ENCODE results near the gene DAZAP1.

The DAZAP1 gene

GRCh38 chr19:1426736-1427135 lies 19.4 kb downstream of the DAZAP1 start:
- Histone ChIP-seq H3K36me3 (ENCODE audit: insufficient read depth, insufficient read length, low read length) (peaks cover 90% of the 10 kb centered on the region), H3K9me3 (ENCODE audit: insufficient read depth, low read length) (no peaks in the 10 kb centered on the region), H3K4me1 (ENCODE audit: insufficient read depth, insufficient read length) (peaks cover 36% of the 10 kb centered on the region), H3K4me3 (ENCODE audit: insufficient read length, low read depth) (no peak overlapping the region), H3K27me3 (ENCODE audit: insufficient read depth, insufficient read length) (no peaks in the 10 kb centered on the region), H3K9ac (ENCODE audit: insufficient read length, low read depth) (no peak overlapping the region)
- DNase-seq (ENCODE audit: low read depth, low spot score) = no peak
- TF ChIP-seq ZNF274 (IDR thresholded peaks at IDR 0.05; ENCODE audit: low read depth, low read length) (no peak), YY1 (IDR thresholded peaks at IDR 0.05; ENCODE audit: insufficient read depth, insufficient read length) (no peak), SUZ12 (IDR thresholded peaks at IDR 0.05; ENCODE audit: extremely low read depth, insufficient read depth, insufficient read length) (no peak)

- TF ChIP-seq YY1 (IDR thresholded peaks at IDR 0.05; ENCODE audit: insufficient read depth, insufficient read length) (no peak), SUZ12 (IDR thresholded peaks at IDR 0.05; ENCODE audit: extremely low read depth, insufficient read depth, insufficient read length) (no peak), ZNF274 (IDR thresholded peaks at IDR 0.05; ENCODE audit: low read depth, low read length) (no peak)
- no peak for DNase-seq (ENCODE audit: low read depth, low spot score)
- no peaks in the 10 kb centered on the region for H3K9me3 ChIP-seq (ENCODE audit: insufficient read depth, low read length)
- peaks cover 32% of the 10 kb centered on the region for H3K4me1 ChIP-seq (ENCODE audit: insufficient read depth, insufficient read length)
- no peak overlapping the region for H3K9ac ChIP-seq (ENCODE audit: insufficient read length, low read depth)
- no peaks in the 10 kb centered on the region for H3K27me3 ChIP-seq (ENCODE audit: insufficient read depth, insufficient read length)
- peaks cover 90% of the 10 kb centered on the region for H3K36me3 ChIP-seq (ENCODE audit: insufficient read depth, insufficient read length, low read length)
- H3K4me3 ChIP-seq (ENCODE audit: insufficient read length, low read depth) = no peak overlapping the region
Observed at GRCh38 chr19:1427221-1427920, 20.0 kb downstream of the DAZAP1 start.

GRCh38 chr19:1428738-1429391 lies 21.5 kb downstream of the DAZAP1 start:
- Histone ChIP-seq H3K4me3 (ENCODE audit: insufficient read length, low read depth) (no peak overlapping the region), H3K9me3 (ENCODE audit: insufficient read depth, low read length) (no peaks in the 10 kb centered on the region), H3K36me3 (ENCODE audit: insufficient read depth, insufficient read length, low read length) (peaks cover 90% of the 10 kb centered on the region), H3K9ac (ENCODE audit: insufficient read length, low read depth) (peak overlapping the region; percentile 18), H3K4me1 (ENCODE audit: insufficient read depth, insufficient read length) (peaks cover 36% of the 10 kb centered on the region), H3K27me3 (ENCODE audit: insufficient read depth, insufficient read length) (no peaks in the 10 kb centered on the region)
- no peak for DNase-seq (ENCODE audit: low read depth, low spot score)
- TF ChIP-seq YY1 (IDR thresholded peaks at IDR 0.05; ENCODE audit: insufficient read depth, insufficient read length) = no peak
- TF ChIP-seq ZNF274 (IDR thresholded peaks at IDR 0.05; ENCODE audit: low read depth, low read length) = no peak
- TF ChIP-seq SUZ12 (IDR thresholded peaks at IDR 0.05; ENCODE audit: extremely low read depth, insufficient read depth, insufficient read length) = no peak

- TF ChIP-seq ZNF274 (IDR thresholded peaks at IDR 0.05; ENCODE audit: low read depth, low read length) (no peak), YY1 (IDR thresholded peaks at IDR 0.05; ENCODE audit: insufficient read depth, insufficient read length) (no peak), SUZ12 (IDR thresholded peaks at IDR 0.05; ENCODE audit: extremely low read depth, insufficient read depth, insufficient read length) (no peak)
- Histone ChIP-seq H3K9me3 (ENCODE audit: insufficient read depth, low read length) (no peaks in the 10 kb centered on the region), H3K9ac (ENCODE audit: insufficient read length, low read depth) (peak overlapping the region; percentile 12), H3K4me1 (ENCODE audit: insufficient read depth, insufficient read length) (peaks cover 34% of the 10 kb centered on the region), H3K36me3 (ENCODE audit: insufficient read depth, insufficient read length, low read length) (peaks cover 91% of the 10 kb centered on the region), H3K4me3 (ENCODE audit: insufficient read length, low read depth) (no peak overlapping the region), H3K27me3 (ENCODE audit: insufficient read depth, insufficient read length) (no peaks in the 10 kb centered on the region)
- no peak for DNase-seq (ENCODE audit: low read depth, low spot score)
Observed at GRCh38 chr19:1429750-1430149, 22.4 kb downstream of the DAZAP1 start.

- no peak overlapping the region for H3K4me3 ChIP-seq (ENCODE audit: insufficient read length, low read depth)
- H3K4me1 ChIP-seq (ENCODE audit: insufficient read depth, insufficient read length) = peaks cover 32% of the 10 kb centered on the region
- no peak for DNase-seq (ENCODE audit: low read depth, low spot score)
- H3K36me3 ChIP-seq (ENCODE audit: insufficient read depth, insufficient read length, low read length) = peaks cover 89% of the 10 kb centered on the region
- no peaks in the 10 kb centered on the region for H3K9me3 ChIP-seq (ENCODE audit: insufficient read depth, low read length)
- H3K27me3 ChIP-seq (ENCODE audit: insufficient read depth, insufficient read length) = no peaks in the 10 kb centered on the region
- TF ChIP-seq ZNF274 (IDR thresholded peaks at IDR 0.05; ENCODE audit: low read depth, low read length) = no peak
- TF ChIP-seq YY1 (IDR thresholded peaks at IDR 0.05; ENCODE audit: insufficient read depth, insufficient read length) = no peak
- TF ChIP-seq SUZ12 (IDR thresholded peaks at IDR 0.05; ENCODE audit: extremely low read depth, insufficient read depth, insufficient read length) = no peak
- H3K9ac ChIP-seq (ENCODE audit: insufficient read length, low read depth) = no peak overlapping the region
Observed at GRCh38 chr19:1430246-1430645, 22.9 kb downstream of the DAZAP1 start.

- Histone ChIP-seq H3K4me3 (ENCODE audit: insufficient read length, low read depth) (no peak overlapping the region), H3K27me3 (ENCODE audit: insufficient read depth, insufficient read length) (no peaks in the 10 kb centered on the region), H3K9ac (ENCODE audit: insufficient read length, low read depth) (peak overlapping the region; percentile 21), H3K36me3 (ENCODE audit: insufficient read depth, insufficient read length, low read length) (peaks cover 78% of the 10 kb centered on the region), H3K9me3 (ENCODE audit: insufficient read depth, low read length) (no peaks in the 10 kb centered on the region), H3K4me1 (ENCODE audit: insufficient read depth, insufficient read length) (peaks cover 21% of the 10 kb centered on the region)
- no peak for DNase-seq (ENCODE audit: low read depth, low spot score)
- TF ChIP-seq SUZ12 (IDR thresholded peaks at IDR 0.05; ENCODE audit: extremely low read depth, insufficient read depth, insufficient read length) (no peak), YY1 (IDR thresholded peaks at IDR 0.05; ENCODE audit: insufficient read depth, insufficient read length) (no peak), ZNF274 (IDR thresholded peaks at IDR 0.05; ENCODE audit: low read depth, low read length) (no peak)
Observed at GRCh38 chr19:1431759-1432506, 24.5 kb downstream of the DAZAP1 start.

GRCh38 chr19:1432507-1432887 lies 25.1 kb downstream of the DAZAP1 start:
- Histone ChIP-seq H3K9me3 (ENCODE audit: insufficient read depth, low read length) (no peaks in the 10 kb centered on the region), H3K27me3 (ENCODE audit: insufficient read depth, insufficient read length) (no peaks in the 10 kb centered on the region), H3K4me1 (ENCODE audit: insufficient read depth, insufficient read length) (peaks cover 21% of the 10 kb centered on the region), H3K4me3 (ENCODE audit: insufficient read length, low read depth) (no peak overlapping the region), H3K9ac (ENCODE audit: insufficient read length, low read depth) (no peak overlapping the region), H3K36me3 (ENCODE audit: insufficient read depth, insufficient read length, low read length) (peaks cover 73% of the 10 kb centered on the region)
- DNase-seq (ENCODE audit: low read depth, low spot score) = no peak
- TF ChIP-seq YY1 (IDR thresholded peaks at IDR 0.05; ENCODE audit: insufficient read depth, insufficient read length) (no peak), ZNF274 (IDR thresholded peaks at IDR 0.05; ENCODE audit: low read depth, low read length) (no peak), SUZ12 (IDR thresholded peaks at IDR 0.05; ENCODE audit: extremely low read depth, insufficient read depth, insufficient read length) (no peak)
